ENCODE measurements around the gene MOG. TPM values are rescaled to one million over a fixed set of nuclear protein-coding genes. Genes with fewer than 3 reads are reported as not detected.

Gene MOG
- total RNA-seq, 2 experiments from 2014 or later: not detected

GRCh38 chr6:29694637-29695036 lies 37.7 kb downstream of the MOG start:
- H3K9me3 Mint-ChIP-seq (ENCODE audit: low read depth): peaks cover 5% of the 10 kb centered on the region
- H3K36me3 Mint-ChIP-seq: peaks cover 2% of the 10 kb centered on the region
- no peaks in the 10 kb centered on the region for H3K4me1 Mint-ChIP-seq
- H3K27me3 Mint-ChIP-seq: peaks cover 6% of the 10 kb centered on the region
- DNase-seq (no peak), ATAC-seq (no peak)
- no peak overlapping the region for H3K4me3 Mint-ChIP-seq
- CTCF ChIA-PET: interaction anchor here (5.5 kb wide), 1 partner anchor 47 kb away, joined by 76 read pairs; no protein-coding TSS in a partner anchor
- H3K27ac Mint-ChIP-seq: no peak overlapping the region

GRCh38 chr6:29696147-29697125 lies 39.5 kb downstream of the MOG start:
- Mint-ChIP-seq H3K27ac (no peak overlapping the region), H3K9me3 (ENCODE audit: low read depth) (peaks cover 5% of the 10 kb centered on the region), H3K4me3 (no peak overlapping the region), H3K4me1 (no peaks in the 10 kb centered on the region), H3K27me3 (peaks cover 14% of the 10 kb centered on the region), H3K36me3 (peaks cover 2% of the 10 kb centered on the region)
- peak; percentile 47 for DNase-seq
- ATAC-seq: no peak
- CTCF ChIA-PET: interaction anchor here (0.9 to 5.5 kb wide), 12 partner anchors 8 to 112 kb away, joined by 3 to 76 read pairs (median 5); partner anchors contain the start of gene ZFP57

GRCh38 chr6:29702519-29703103 lies 45.7 kb downstream of the MOG start:
- DNase-seq: peak; percentile 74
- ATAC-seq: peak; percentile 89
- Mint-ChIP-seq H3K36me3 (no peaks in the 10 kb centered on the region), H3K4me1 (peaks cover 15% of the 10 kb centered on the region), H3K9me3 (ENCODE audit: low read depth) (no peaks in the 10 kb centered on the region), H3K4me3 (no peak overlapping the region), H3K27ac (no peak overlapping the region), H3K27me3 (peaks cover 38% of the 10 kb centered on the region)
- CTCF ChIA-PET: interaction anchor here (0.7 to 2.5 kb wide), 16 partner anchors 9 to 145 kb away, joined by 3 to 16 read pairs (median 4); no protein-coding TSS in a partner anchor

- ATAC-seq (no peak), DNase-seq (no peak)
- H3K9me3 Mint-ChIP-seq (ENCODE audit: low read depth): no peaks in the 10 kb centered on the region
- no peak overlapping the region for H3K4me3 Mint-ChIP-seq
- CTCF ChIA-PET: interaction anchor here (0.8 to 3.0 kb wide), 16 partner anchors 11 to 262 kb away, joined by 3 to 15 read pairs (median 4); no protein-coding TSS in a partner anchor
- no peaks in the 10 kb centered on the region for H3K36me3 Mint-ChIP-seq
- H3K27me3 Mint-ChIP-seq: peaks cover 31% of the 10 kb centered on the region
- H3K27ac Mint-ChIP-seq: no peak overlapping the region
- H3K4me1 Mint-ChIP-seq: peaks cover 44% of the 10 kb centered on the region
Observed at GRCh38 chr6:29705389-29706231, 48.7 kb downstream of the MOG start.

- Mint-ChIP-seq H3K36me3 (no peaks in the 10 kb centered on the region), H3K4me3 (peak overlapping the region; percentile 72), H3K9me3 (ENCODE audit: low read depth) (no peaks in the 10 kb centered on the region), H3K27me3 (peaks cover 8% of the 10 kb centered on the region), H3K27ac (peak overlapping the region; percentile 80), H3K4me1 (peaks cover 56% of the 10 kb centered on the region)
- ATAC-seq: peak; percentile 84
- CTCF ChIA-PET: interaction anchor here (0.7 to 3.4 kb wide), 18 partner anchors 8 to 297 kb away, joined by 3 to 22 read pairs (median 5); no protein-coding TSS in a partner anchor
- peak; percentile 92 for DNase-seq
Observed at GRCh38 chr6:29708432-29709179, 51.7 kb downstream of the MOG start.

- Mint-ChIP-seq H3K27ac (peak overlapping the region; percentile 80), H3K4me3 (peak overlapping the region; percentile 72), H3K4me1 (peaks cover 56% of the 10 kb centered on the region), H3K36me3 (no peaks in the 10 kb centered on the region), H3K27me3 (peaks cover 2% of the 10 kb centered on the region), H3K9me3 (ENCODE audit: low read depth) (no peaks in the 10 kb centered on the region)
- CTCF ChIA-PET: interaction anchor here (0.7 to 3.4 kb wide), 14 partner anchors 8 to 256 kb away, joined by 3 to 22 read pairs (median 8); no protein-coding TSS in a partner anchor
- DNase-seq (no peak), ATAC-seq (peak; percentile 37)
Observed at GRCh38 chr6:29709188-29709587, 52.3 kb downstream of the MOG start.

- ATAC-seq: no peak
- no peak for DNase-seq
- H3K4me3 Mint-ChIP-seq: no peak overlapping the region
- CTCF ChIA-PET: interaction anchor here (1.0 to 3.4 kb wide), 7 partner anchors 8 to 60 kb away, joined by 3 to 22 read pairs (median 10); no protein-coding TSS in a partner anchor
- no peaks in the 10 kb centered on the region for H3K27me3 Mint-ChIP-seq
- peaks cover 56% of the 10 kb centered on the region for H3K4me1 Mint-ChIP-seq
- H3K36me3 Mint-ChIP-seq: no peaks in the 10 kb centered on the region
- no peaks in the 10 kb centered on the region for H3K9me3 Mint-ChIP-seq (ENCODE audit: low read depth)
- no peak overlapping the region for H3K27ac Mint-ChIP-seq
Observed at GRCh38 chr6:29710281-29710941, 53.5 kb downstream of the MOG start.

- CTCF ChIA-PET: interaction anchor here (1.5 to 2.1 kb wide), 3 partner anchors 15 to 71 kb away, joined by 4 to 8 read pairs (median 7); no protein-coding TSS in a partner anchor
- ATAC-seq (no peak), DNase-seq (no peak)
- no peak overlapping the region for H3K4me3 Mint-ChIP-seq
- no peaks in the 10 kb centered on the region for H3K9me3 Mint-ChIP-seq (ENCODE audit: low read depth)
- no peak overlapping the region for H3K27ac Mint-ChIP-seq
- peaks cover 23% of the 10 kb centered on the region for H3K36me3 Mint-ChIP-seq
- H3K27me3 Mint-ChIP-seq: no peaks in the 10 kb centered on the region
- H3K4me1 Mint-ChIP-seq: peaks cover 29% of the 10 kb centered on the region
Observed at GRCh38 chr6:29720863-29721262, 64.0 kb downstream of the MOG start.

Other genes with a start within 250 kb of the MOG start
- not detected for gene OR12D1, start 242.2 kb upstream of the MOG start, total RNA-seq
- gene OR10C1, start 217.8 kb upstream of the MOG start, total RNA-seq: not detected
- gene OR11A1, start 200.0 kb upstream of the MOG start, total RNA-seq: not detected
- not detected for gene OR2H1, start 199.9 kb upstream of the MOG start, total RNA-seq
- gene MAS1L, start 169.1 kb upstream of the MOG start, total RNA-seq: not detected
- 1 to 10 TPM in 1 of 2 experiments, not detected in 1; 1.6 TPM for gene UBD, start 97.4 kb upstream of the MOG start, total RNA-seq
- not detected for gene OR2H2, start 72.0 kb upstream of the MOG start, total RNA-seq
- 1 to 10 TPM; 6.0 to 8.1 TPM for gene GABBR1, start 23.9 kb upstream of the MOG start, total RNA-seq
- gene ZFP57, start 24.1 kb downstream of the MOG start, total RNA-seq: 10 to 100 TPM; 14.1 to 16.1 TPM
- gene HLA-F, start 66.3 kb downstream of the MOG start, total RNA-seq: 100 to 1,000 TPM; 300 to 444 TPM
- gene HLA-G, start 170.7 kb downstream of the MOG start, total RNA-seq: under 1 TPM; 0.66 to 0.85 TPM